Measurements from ENCODE around the gene TTLL11. TPM values are rescaled to one million over a fixed set of nuclear protein-coding genes. Genes with fewer than 3 reads are reported as not detected.

Gene TTLL11
- total and polyA plus RNA-seq, 4 donors = 1.4 to 4.5 (median 3.6) TPM

DNA sequence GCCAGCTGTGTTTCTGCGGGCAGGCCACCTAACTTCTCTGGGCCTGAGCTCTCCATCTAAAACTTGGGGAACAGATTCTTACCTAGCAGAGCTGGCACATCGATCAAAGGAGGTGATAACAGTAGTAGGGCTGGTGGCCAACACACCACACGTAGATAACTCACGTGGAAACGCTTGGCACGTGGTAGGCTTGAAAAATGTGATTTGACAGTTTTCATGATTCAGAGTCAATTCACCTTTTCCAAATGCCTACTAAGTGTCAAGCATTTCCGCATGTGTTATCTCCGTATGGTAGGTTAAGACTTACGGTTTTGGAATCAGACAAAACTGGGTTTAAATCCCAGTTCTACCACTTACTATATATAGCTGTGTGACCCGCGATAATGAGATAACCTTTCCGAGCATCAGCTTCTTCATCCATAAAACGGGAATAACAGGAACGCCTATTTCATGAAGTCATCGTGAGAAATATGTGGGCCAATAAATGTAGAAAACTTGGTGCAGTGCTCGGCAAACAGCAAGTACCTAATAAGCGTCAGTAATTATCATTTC lies 41.0 kb upstream of the TTLL11 start:
- no peak for DNase-seq (ENCODE audit: low spot score)
- Histone ChIP-seq H3K27ac (ENCODE audit: low read depth in 1 of 2, low read length in 2 of 2) (no peak overlapping the region), H3K4me1 (ENCODE audit: control insufficient read depth in 4 of 4, insufficient read depth in 4 of 4, low read length in 3 of 4) (no peaks in the 10 kb centered on the region), H3K9me3 (ENCODE audit: control insufficient read depth in 4 of 4, low read length in 3 of 4) (no peaks in the 10 kb centered on the region), H3K9ac (ENCODE audit: low read depth in 1 of 2, low read length in 2 of 2) (no peak overlapping the region), H3K27me3 (ENCODE audit: control insufficient read depth in 4 of 4, insufficient read depth in 4 of 4, low read length in 3 of 4) (no peaks in the 10 kb centered on the region), H3K36me3 (ENCODE audit: control insufficient read depth in 4 of 4, insufficient read depth in 3 of 4, low read depth in 1 of 4, low read length in 3 of 4) (no peaks in the 10 kb centered on the region), H3K4me3 (ENCODE audit: low read depth in 1 of 3, low read length in 3 of 3) (no peak overlapping the region)
- WGBS = 79% methylated on average over 17 of the region's 17 CpGs
- no peak for TF ChIP-seq RAD21 (IDR thresholded peaks at IDR 0.05)

DNA sequence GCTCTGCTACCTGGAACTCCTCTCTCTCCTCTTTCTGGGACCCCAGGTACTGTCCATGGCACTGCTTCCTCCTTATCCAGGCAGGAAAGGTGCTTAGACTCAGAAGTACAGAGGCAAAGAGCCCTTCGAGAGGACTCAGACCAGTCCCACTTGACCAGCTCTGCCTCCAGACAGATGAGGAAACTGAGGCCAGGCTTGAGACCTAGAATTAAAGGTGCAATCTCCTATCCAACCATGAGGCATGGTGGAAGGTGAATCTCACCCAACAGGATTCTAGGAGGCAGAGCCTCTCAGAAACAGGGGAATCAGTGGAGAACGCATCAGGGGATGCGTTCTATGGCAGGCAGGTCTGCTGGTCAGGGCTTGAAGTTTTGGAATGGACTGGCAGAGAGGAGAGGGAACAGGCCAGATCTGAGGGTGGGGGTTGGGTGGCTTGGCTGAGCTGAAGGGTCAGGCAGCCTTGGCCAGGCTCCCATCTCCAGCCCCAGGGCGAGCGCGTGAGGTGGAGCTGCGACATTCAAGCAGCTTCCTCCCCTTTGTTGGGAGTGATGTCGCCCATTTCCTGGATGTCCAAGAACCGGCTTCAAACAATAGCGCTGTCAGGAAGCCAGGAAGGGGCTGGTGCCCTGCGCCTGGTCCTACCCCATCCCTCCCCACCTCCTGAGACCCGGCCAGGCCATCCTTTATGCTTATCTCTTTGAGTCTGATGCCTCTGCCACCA lies 40.3 kb upstream of the TTLL11 start:
- H3K9ac ChIP-seq (ENCODE audit: low read depth in 1 of 2, low read length in 2 of 2) = no peak overlapping the region
- H3K4me1 ChIP-seq (ENCODE audit: control insufficient read depth in 4 of 4, insufficient read depth in 4 of 4, low read length in 3 of 4) = peaks cover 0 to 3% (median 0%) of the 10 kb centered on the region in 4 donors
- no peaks in the 10 kb centered on the region for H3K9me3 ChIP-seq (ENCODE audit: control insufficient read depth in 4 of 4, low read length in 3 of 4)
- H3K27me3 ChIP-seq (ENCODE audit: control insufficient read depth in 4 of 4, insufficient read depth in 4 of 4, low read length in 3 of 4) = no peaks in the 10 kb centered on the region
- TF ChIP-seq NR2F2 (IDR thresholded peaks at IDR 0.05) = peak; percentile 47
- TF ChIP-seq, protein P1, sequence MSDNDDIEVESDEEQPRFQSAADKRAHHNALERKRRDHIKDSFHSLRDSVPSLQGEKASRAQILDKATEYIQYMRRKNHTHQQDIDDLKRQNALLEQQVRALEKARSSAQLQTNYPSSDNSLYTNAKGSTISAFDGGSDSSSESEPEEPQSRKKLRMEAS (IDR thresholded peaks at IDR 0.05) = no peak
- no peak for TF ChIP-seq HNF4G (IDR thresholded peaks at IDR 0.05)
- no peak for TF ChIP-seq SP1 (IDR thresholded peaks at IDR 0.05)
- TF ChIP-seq, protein P2, sequence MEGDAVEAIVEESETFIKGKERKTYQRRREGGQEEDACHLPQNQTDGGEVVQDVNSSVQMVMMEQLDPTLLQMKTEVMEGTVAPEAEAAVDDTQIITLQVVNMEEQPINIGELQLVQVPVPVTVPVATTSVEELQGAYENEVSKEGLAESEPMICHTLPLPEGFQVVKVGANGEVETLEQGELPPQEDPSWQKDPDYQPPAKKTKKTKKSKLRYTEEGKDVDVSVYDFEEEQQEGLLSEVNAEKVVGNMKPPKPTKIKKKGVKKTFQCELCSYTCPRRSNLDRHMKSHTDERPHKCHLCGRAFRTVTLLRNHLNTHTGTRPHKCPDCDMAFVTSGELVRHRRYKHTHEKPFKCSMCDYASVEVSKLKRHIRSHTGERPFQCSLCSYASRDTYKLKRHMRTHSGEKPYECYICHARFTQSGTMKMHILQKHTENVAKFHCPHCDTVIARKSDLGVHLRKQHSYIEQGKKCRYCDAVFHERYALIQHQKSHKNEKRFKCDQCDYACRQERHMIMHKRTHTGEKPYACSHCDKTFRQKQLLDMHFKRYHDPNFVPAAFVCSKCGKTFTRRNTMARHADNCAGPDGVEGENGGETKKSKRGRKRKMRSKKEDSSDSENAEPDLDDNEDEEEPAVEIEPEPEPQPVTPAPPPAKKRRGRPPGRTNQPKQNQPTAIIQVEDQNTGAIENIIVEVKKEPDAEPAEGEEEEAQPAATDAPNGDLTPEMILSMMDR (IDR thresholded peaks at IDR 0.05; ENCODE audit: low read depth, low read length, missing input control) = no peak
- TF ChIP-seq JUND (IDR thresholded peaks at IDR 0.05) = no peak
- no peak for DNase-seq (ENCODE audit: low spot score)
- no peak overlapping the region for H3K4me3 ChIP-seq (ENCODE audit: low read depth in 1 of 3, low read length in 3 of 3)
- H3K27ac ChIP-seq (ENCODE audit: low read depth in 1 of 2, low read length in 2 of 2) = no peak overlapping the region
- 75% methylated on average over 12 of the region's 12 CpGs for WGBS
- no peaks in the 10 kb centered on the region for H3K36me3 ChIP-seq (ENCODE audit: control insufficient read depth in 4 of 4, insufficient read depth in 3 of 4, low read depth in 1 of 4, low read length in 3 of 4)

DNA sequence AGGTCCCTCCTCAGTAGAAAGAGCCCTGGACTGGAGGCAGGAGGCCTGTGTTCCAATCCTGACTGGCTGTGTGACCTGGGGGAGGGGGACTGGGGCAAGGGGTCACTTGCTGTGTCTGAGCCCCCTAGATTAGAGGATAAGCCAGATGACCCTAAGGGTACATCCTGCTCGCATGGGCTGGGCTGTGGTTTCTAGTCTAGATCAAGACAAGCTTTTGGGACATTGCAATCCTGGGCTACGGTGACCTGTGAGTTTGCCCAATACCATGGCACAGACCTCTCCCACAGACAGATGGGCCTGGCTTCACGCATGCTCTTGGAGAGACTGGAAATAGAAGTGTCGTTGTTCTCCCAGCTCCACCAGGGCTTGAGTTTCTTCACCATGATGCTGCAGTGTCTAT lies 39.4 kb upstream of the TTLL11 start:
- H3K36me3 ChIP-seq (ENCODE audit: control insufficient read depth in 4 of 4, insufficient read depth in 3 of 4, low read depth in 1 of 4, low read length in 3 of 4) = no peaks in the 10 kb centered on the region
- H3K27me3 ChIP-seq (ENCODE audit: control insufficient read depth in 4 of 4, insufficient read depth in 4 of 4, low read length in 3 of 4) = peaks cover 0 to 1% (median 0%) of the 10 kb centered on the region in 4 donors
- H3K27ac ChIP-seq (ENCODE audit: low read depth in 1 of 2, low read length in 2 of 2) = no peak overlapping the region
- no peak overlapping the region for H3K4me3 ChIP-seq (ENCODE audit: low read depth in 1 of 3, low read length in 3 of 3)
- TF ChIP-seq, protein P2 (IDR thresholded peaks at IDR 0.05; ENCODE audit: low read depth, low read length, missing input control) = no peak
- TF ChIP-seq TAF1 (conservative IDR thresholded peaks at IDR 0.05) = no peak
- H3K9ac ChIP-seq (ENCODE audit: low read depth in 1 of 2, low read length in 2 of 2) = no peak overlapping the region
- 91% methylated on average over 4 of the region's 4 CpGs for WGBS
- no peaks in the 10 kb centered on the region for H3K9me3 ChIP-seq (ENCODE audit: control insufficient read depth in 4 of 4, low read length in 3 of 4)
- DNase-seq (ENCODE audit: low spot score) = no peak
- peaks cover 0 to 3% (median 0%) of the 10 kb centered on the region in 4 donors for H3K4me1 ChIP-seq (ENCODE audit: control insufficient read depth in 4 of 4, insufficient read depth in 4 of 4, low read length in 3 of 4)
